DOHH2 (cell line): ENCODE measurements around the gene TMEM52.

Experiments
- H3F3A ChIP-seq: fragments of 200-600 bp; sonication (generic), shearing (Covaris generic); 2 replicates; pipeline ENCODE4 v1.6.0; 2016; ENCODE audit warnings: antibody characterized with exemption, mild to moderate bottlenecking; ENCODE audit not compliant: control insufficient read depth, insufficient read depth
- H3K27ac ChIP-seq: fragments of 200-600 bp; sonication (generic); 2 replicates; pipeline ENCODE4 v1.5.1; 2014; ENCODE audit warnings: low read depth, mild to moderate bottlenecking, low read length, moderate library complexity
- H3K27me3 ChIP-seq: fragments of 200-600 bp; sonication (generic); 2 replicates; pipeline ENCODE4 v1.6.1; 2014; ENCODE audit warnings: mild to moderate bottlenecking, low read length, mixed read lengths; ENCODE audit not compliant: control insufficient read depth
- H3K36me3 ChIP-seq: fragments of 200-600 bp; sonication (generic); 2 replicates; pipeline ENCODE4 v1.6.1; 2014; ENCODE audit warnings: mild to moderate bottlenecking, low read length, moderate library complexity, mixed read lengths; ENCODE audit not compliant: control insufficient read depth
- H3K4me1 ChIP-seq: fragments of 200-600 bp; sonication (generic); 2 replicates; pipeline ENCODE4 v1.6.1; 2014; ENCODE audit warnings: mild to moderate bottlenecking, low read length, mixed read lengths; ENCODE audit not compliant: control insufficient read depth
- H3K4me2 ChIP-seq: fragments of 200-600 bp; sonication (generic); 2 replicates; pipeline ENCODE4 v1.6.0; 2014; ENCODE audit warnings: mild to moderate bottlenecking, low read length, moderate library complexity
- H3K4me3 ChIP-seq: fragments of 200-600 bp; sonication (generic); 2 replicates; pipeline ENCODE4 v1.5.1; 2014; ENCODE audit warnings: mild to moderate bottlenecking, low read length, mixed read lengths
- H3K79me2 ChIP-seq: fragments of 200-600 bp; sonication (generic); 2 replicates; pipeline ENCODE4 v1.6.1; 2014; ENCODE audit warnings: mild to moderate bottlenecking, low read length, mixed read lengths; ENCODE audit not compliant: control insufficient read depth
- H3K9me2 ChIP-seq: fragments of 200-600 bp; sonication (generic); replicated peaks from 2 replicates; pipeline ENCODE4 v1.6.1; 2014; ENCODE audit warnings: mild to moderate bottlenecking, low read length, mixed read lengths; ENCODE audit not compliant: control insufficient read depth
- H3K9me3 ChIP-seq: fragments of 200-600 bp; sonication (generic); 2 replicates; pipeline ENCODE4 v1.6.1; 2014; ENCODE audit warnings: antibody characterized with exemption, low read length, mixed read lengths; ENCODE audit not compliant: control insufficient read depth, insufficient read depth
- H4K20me1 ChIP-seq: fragments of 200-600 bp; sonication (generic); 2 replicates; pipeline ENCODE4 v1.6.0; 2014; ENCODE audit warnings: low read depth, mild to moderate bottlenecking, antibody characterized with exemption, low read length, moderate library complexity; ENCODE audit not compliant: control insufficient read depth, insufficient read depth
- EZH2phosphoT487 ChIP-seq: fragments of 200-600 bp; sonication (generic); IDR thresholded peaks from 2 replicates; pipeline ENCODE4 v1.6.1; 2017; ENCODE audit warnings: borderline replicate concordance, mild to moderate bottlenecking, antibody characterized with exemption, low read length, moderate library complexity, mixed read lengths
- TF ChIP-seq, protein P1 (sequence below): fragments of 200-600 bp; sonication (generic); IDR thresholded peaks from one replicate; pipeline ENCODE4 v1.5.1; 2014; ENCODE audit warnings: antibody characterized with exemption, mild to moderate bottlenecking, low read depth, low read length; ENCODE audit not compliant: poor library complexity, severe bottlenecking

TMEM52 gene

DNA sequence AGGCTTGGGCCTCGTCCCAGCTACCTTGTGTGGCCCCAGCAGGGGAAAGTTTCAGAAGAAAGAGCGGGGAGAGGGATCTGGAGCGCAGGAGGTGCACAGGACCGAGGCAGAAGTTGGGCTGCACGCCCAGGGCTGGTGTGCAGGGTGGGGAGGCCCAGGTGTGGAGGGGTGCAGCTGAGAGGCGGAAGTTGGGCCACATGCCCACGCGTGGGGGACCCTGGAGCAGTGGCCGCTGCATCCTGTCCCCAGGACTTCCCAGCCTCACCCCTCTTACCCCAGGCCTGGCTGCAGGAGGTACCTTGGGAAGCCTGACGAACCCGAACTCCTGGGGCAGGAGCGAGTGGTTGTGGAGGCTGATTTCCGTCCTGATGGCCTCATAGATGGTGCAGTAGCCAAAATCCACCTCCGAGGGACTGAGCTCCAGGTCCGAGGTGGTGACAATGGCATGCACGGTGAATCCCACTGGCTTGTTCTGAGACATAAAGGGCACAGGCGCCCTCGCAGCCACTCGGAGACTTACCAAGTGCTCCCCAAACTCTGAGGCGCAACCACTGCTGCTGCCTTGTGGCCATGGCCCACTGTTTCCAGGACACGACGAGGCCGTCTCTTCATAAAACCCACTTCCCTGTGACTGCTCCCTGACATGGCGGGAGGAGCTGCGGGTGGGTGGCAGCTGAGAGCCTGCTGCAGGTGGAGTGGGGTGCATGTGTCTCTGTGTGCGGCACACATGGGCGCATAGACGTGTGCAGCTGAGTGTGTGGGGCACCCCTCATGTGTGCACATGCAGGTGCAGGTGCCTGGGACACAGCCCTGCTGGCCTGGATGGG lies 20.4 kb upstream of the TMEM52 start:
- Histone ChIP-seq H3F3A (no peaks in the 10 kb centered on the region), H3K27ac (no peak overlapping the region), H3K79me2 (no peaks in the 10 kb centered on the region), H3K36me3 (no peaks in the 10 kb centered on the region), H3K4me2 (no peak overlapping the region), H3K9me3 (peaks cover 2% of the 10 kb centered on the region; the same call in 1 of the 2 replicates), H3K4me1 (peaks cover 4% of the 10 kb centered on the region; the same call in 1 of the 2 replicates), H3K27me3 (peaks cover 3% of the 10 kb centered on the region; the same call in 1 of the 2 replicates), H3K9me2 (no peaks in the 10 kb centered on the region), H3K4me3 (no peak overlapping the region), H4K20me1 (no peaks in the 10 kb centered on the region)
- TF ChIP-seq, protein P1, sequence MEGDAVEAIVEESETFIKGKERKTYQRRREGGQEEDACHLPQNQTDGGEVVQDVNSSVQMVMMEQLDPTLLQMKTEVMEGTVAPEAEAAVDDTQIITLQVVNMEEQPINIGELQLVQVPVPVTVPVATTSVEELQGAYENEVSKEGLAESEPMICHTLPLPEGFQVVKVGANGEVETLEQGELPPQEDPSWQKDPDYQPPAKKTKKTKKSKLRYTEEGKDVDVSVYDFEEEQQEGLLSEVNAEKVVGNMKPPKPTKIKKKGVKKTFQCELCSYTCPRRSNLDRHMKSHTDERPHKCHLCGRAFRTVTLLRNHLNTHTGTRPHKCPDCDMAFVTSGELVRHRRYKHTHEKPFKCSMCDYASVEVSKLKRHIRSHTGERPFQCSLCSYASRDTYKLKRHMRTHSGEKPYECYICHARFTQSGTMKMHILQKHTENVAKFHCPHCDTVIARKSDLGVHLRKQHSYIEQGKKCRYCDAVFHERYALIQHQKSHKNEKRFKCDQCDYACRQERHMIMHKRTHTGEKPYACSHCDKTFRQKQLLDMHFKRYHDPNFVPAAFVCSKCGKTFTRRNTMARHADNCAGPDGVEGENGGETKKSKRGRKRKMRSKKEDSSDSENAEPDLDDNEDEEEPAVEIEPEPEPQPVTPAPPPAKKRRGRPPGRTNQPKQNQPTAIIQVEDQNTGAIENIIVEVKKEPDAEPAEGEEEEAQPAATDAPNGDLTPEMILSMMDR: no peak
- TF ChIP-seq EZH2phosphoT487: no peak

GRCh38 chr1:1938613-1939295 lies 19.7 kb upstream of the TMEM52 start:
- H3F3A ChIP-seq: no peaks in the 10 kb centered on the region
- H3K4me3 ChIP-seq: no peak overlapping the region
- H3K36me3 ChIP-seq: no peaks in the 10 kb centered on the region
- H3K27ac ChIP-seq: no peak overlapping the region
- no peaks in the 10 kb centered on the region for H3K9me2 ChIP-seq
- H3K4me1 ChIP-seq: no peaks in the 10 kb centered on the region; the same call in 1 of the 2 replicates
- TF ChIP-seq, protein P1: no peak
- TF ChIP-seq EZH2phosphoT487: no peak
- peaks cover 9% of the 10 kb centered on the region; the same call in 1 of the 2 replicates for H3K9me3 ChIP-seq
- H3K79me2 ChIP-seq: no peaks in the 10 kb centered on the region
- H3K27me3 ChIP-seq: no peaks in the 10 kb centered on the region
- no peak overlapping the region for H3K4me2 ChIP-seq
- H4K20me1 ChIP-seq: no peaks in the 10 kb centered on the region

- Histone ChIP-seq H4K20me1 (no peaks in the 10 kb centered on the region), H3K4me2 (no peak overlapping the region), H3K4me3 (no peak overlapping the region), H3K4me1 (no peaks in the 10 kb centered on the region; the same call in 1 of the 2 replicates), H3K27ac (no peak overlapping the region), H3K36me3 (no peaks in the 10 kb centered on the region), H3F3A (no peaks in the 10 kb centered on the region), H3K27me3 (no peaks in the 10 kb centered on the region), H3K9me2 (no peaks in the 10 kb centered on the region), H3K79me2 (no peaks in the 10 kb centered on the region), H3K9me3 (peaks cover 9% of the 10 kb centered on the region; the same call in 1 of the 2 replicates)
- TF ChIP-seq, protein P1: no peak
- no peak for TF ChIP-seq EZH2phosphoT487
These were observed 19.1 kb upstream of the TMEM52 start for GRCh38 chr1:1938276-1938573.
